Neural cell (in vitro differentiated cells): ENCODE results near the gene DCAF11. TPM values are rescaled to one million over a fixed set of nuclear protein-coding genes. Genes with fewer than 3 reads are reported as not detected.

ENCODE experiments used
- H2AFZ ChIP-seq: fragments of 200-600, 300-800 bp; sonication (generic), shearing (Covaris generic); 2 replicates; pipeline ENCODE4 v1.6.0; 2014; ENCODE audit warnings: low read depth, mild to moderate bottlenecking, antibody characterized with exemption, low read length, moderate library complexity
- H3F3A ChIP-seq: fragments of 200-600 bp; shearing (Covaris generic); 2 replicates; pipeline ENCODE4 v1.6.1; 2016; ENCODE audit warnings: mild to moderate bottlenecking, moderate library complexity, mixed read lengths, antibody characterized with exemption, low read length; ENCODE audit not compliant: insufficient read depth, poor library complexity, severe bottlenecking
- H3K27ac ChIP-seq: fragments of 200-600, 300-800 bp; sonication (generic), shearing (Covaris generic); 2 replicates; pipeline ENCODE4 v1.5.1; 2014; ENCODE audit warnings: mild to moderate bottlenecking, low read length, moderate library complexity
- H3K27me3 ChIP-seq: fragments of 300-800, 200-600 bp; sonication (generic), shearing (Covaris generic); 2 replicates; pipeline ENCODE4 v1.6.0; 2014; ENCODE audit warnings: mild to moderate bottlenecking, low read depth, low read length, moderate library complexity; ENCODE audit not compliant: insufficient read depth
- H3K36me3 ChIP-seq: fragments of 300-800, 200-600 bp; sonication (generic), shearing (Covaris generic); 2 replicates; pipeline ENCODE4 v1.5.1; 2014; ENCODE audit warnings: mild to moderate bottlenecking, antibody characterized with exemption, low read length, moderate library complexity; ENCODE audit not compliant: insufficient read depth
- H3K4me2 ChIP-seq: fragments of 300-800, 200-600 bp; sonication (generic), shearing (Covaris generic); 2 replicates; pipeline ENCODE4 v1.6.0; 2014; ENCODE audit warnings: mild to moderate bottlenecking, low read length
- H3K4me3 ChIP-seq: fragments of 300-800, 200-600 bp; sonication (generic), shearing (Covaris generic); 2 replicates; pipeline ENCODE4 v1.5.1; 2014; ENCODE audit warnings: mild to moderate bottlenecking, low read length, moderate library complexity
- H3K79me2 ChIP-seq: fragments of 200-600 bp; shearing (Covaris generic); replicated peaks from 2 replicates; pipeline ENCODE4 v1.6.0; 2014; ENCODE audit warnings: mild to moderate bottlenecking, low read length, moderate library complexity; ENCODE audit not compliant: insufficient read depth
- H3K9ac ChIP-seq: fragments of 300-800, 200-600 bp; sonication (generic), shearing (Covaris generic); 2 replicates; pipeline ENCODE4 v1.6.1; 2016; ENCODE audit warnings: mild to moderate bottlenecking, low read length, mixed read lengths
- H3K9me2 ChIP-seq: fragments of 200-600 bp; shearing (Covaris generic); 2 replicates; pipeline ENCODE4 v1.6.1; 2016; ENCODE audit warnings: mild to moderate bottlenecking, low read length, mixed read lengths; ENCODE audit not compliant: insufficient read depth
- H3K9me3 ChIP-seq: fragments of 200-600, 300-800 bp; sonication (generic), shearing (Covaris generic); 2 replicates; pipeline ENCODE4 v1.6.1; 2016; ENCODE audit warnings: mild to moderate bottlenecking, mixed run types, low read length, moderate library complexity, mixed read lengths
- H4K20me1 ChIP-seq: fragments of 200-600 bp; shearing (Covaris generic); 2 replicates; pipeline ENCODE4 v1.6.1; 2016; ENCODE audit warnings: mild to moderate bottlenecking, mixed run types; ENCODE audit not compliant: insufficient read depth
- CTCF ChIP-seq: fragments of 450-650 bp; IDR thresholded peaks from 2 replicates; pipeline ENCODE4 v1.5.1; 2014; ENCODE audit warnings: antibody characterized with exemption, mild to moderate bottlenecking, moderate library complexity; ENCODE audit not compliant: poor library complexity, severe bottlenecking
- EP300 ChIP-seq: fragments of 450-650 bp; conservative IDR thresholded peaks from 2 replicates; pipeline ENCODE4 v1.6.1; 2014; ENCODE audit warnings: antibody characterized with exemption, mild to moderate bottlenecking, moderate library complexity; ENCODE audit not compliant: poor library complexity, severe bottlenecking
- EZH2 ChIP-seq: fragments of 200-600, 300-800 bp; shearing (Covaris generic), sonication (generic); IDR thresholded peaks from 2 replicates; pipeline ENCODE4 v1.6.1; 2014; ENCODE audit warnings: antibody characterized with exemption, low read length, borderline replicate concordance, mild to moderate bottlenecking; ENCODE audit not compliant: insufficient read depth, poor library complexity, severe bottlenecking
- MXI1 ChIP-seq: fragments of 450-650 bp; conservative IDR thresholded peaks from 2 replicates; pipeline ENCODE4 v1.6.1; 2014; ENCODE audit warnings: antibody characterized with exemption, mild to moderate bottlenecking; ENCODE audit not compliant: poor library complexity, severe bottlenecking
- POLR2AphosphoS5 ChIP-seq: IDR thresholded peaks from 2 replicates; pipeline ENCODE4 v1.6.1; 2012
- RAD21 ChIP-seq: fragments of 450-650 bp; conservative IDR thresholded peaks from 2 replicates; pipeline ENCODE4 v1.6.1; 2014; ENCODE audit warnings: antibody characterized with exemption, mild to moderate bottlenecking, moderate library complexity
- REST ChIP-seq: IDR thresholded peaks from 2 replicates; pipeline ENCODE4 v1.6.1; 2012; ENCODE audit warnings: borderline replicate concordance
- SMC3 ChIP-seq: fragments of 450-650 bp; conservative IDR thresholded peaks from 2 replicates; pipeline ENCODE4 v1.6.1; 2014; ENCODE audit warnings: antibody characterized with exemption, mild to moderate bottlenecking, moderate library complexity; ENCODE audit not compliant: poor library complexity
- TAF1 ChIP-seq: IDR thresholded peaks from 2 replicates; pipeline ENCODE4 v1.6.1; 2012; ENCODE audit warnings: low read depth
- polyA plus RNA-seq: library from polyadenylated mRNA; depleted of rRNA; stranded (reverse); fragments of >200 nt; gene quantifications from 2 replicates; pipeline ENCODE4 v1.2.3, GENCODE V29; 2014

The DCAF11 gene
- polyA plus RNA-seq, 1 donor from 2014 or later, result 74.5 TPM

GRCh38 chr14:24129410-24129998 lies 14.9 kb downstream of the DCAF11 start:
- TF ChIP-seq RAD21 (no peak), SMC3 (no peak), REST (no peak), EZH2 (no peak), POLR2AphosphoS5 (no peak), EP300 (no peak), MXI1 (no peak), TAF1 (no peak), CTCF (no peak)

GRCh38 chr14:24130380-24130716 lies 15.8 kb downstream of the DCAF11 start, which contains the start of gene FITM1:
Gene FITM1, plus strand, starts transcription at chr14:24130659. Its CDS starts 905 bp downstream, at chr14:24131564.
- no peaks in the 10 kb centered on the region for H3K79me2 ChIP-seq
- no peak within 1 kb of the TSS for H3K9ac ChIP-seq
- H2AFZ ChIP-seq, result no peak within 1 kb of the TSS
- H3K9me3 ChIP-seq, result no peaks in the 10 kb centered on the region
- no peaks in the 10 kb centered on the region for H3K36me3 ChIP-seq
- no peaks in the 10 kb centered on the region for H4K20me1 ChIP-seq
- TF ChIP-seq EZH2, result no peak
- no peak for TF ChIP-seq RAD21
- TF ChIP-seq TAF1, result no peak
- TF ChIP-seq POLR2AphosphoS5, result no peak
- TF ChIP-seq SMC3, result no peak
- no peak for TF ChIP-seq MXI1
- no peak for TF ChIP-seq REST
- TF ChIP-seq EP300, result no peak
- TF ChIP-seq CTCF, result no peak
- no peak within 1 kb of the TSS for H3K27ac ChIP-seq
- H3K4me2 ChIP-seq, result no peak within 1 kb of the TSS
- H3F3A ChIP-seq, result no peaks in the 10 kb centered on the region
- H3K4me3 ChIP-seq, result no peak within 1 kb of the TSS
- no peaks in the 10 kb centered on the region for H3K27me3 ChIP-seq
- no peaks in the 10 kb centered on the region for H3K9me2 ChIP-seq

More at GRCh38 chr14:24129410-24129998, 14.9 kb downstream of the DCAF11 start:
- Histone ChIP-seq H3K36me3 (no peaks in the 10 kb centered on the region), H3K9ac (no peak overlapping the region), H3F3A (no peaks in the 10 kb centered on the region), H3K4me3 (no peak overlapping the region), H3K9me3 (no peaks in the 10 kb centered on the region), H4K20me1 (no peaks in the 10 kb centered on the region), H3K79me2 (no peaks in the 10 kb centered on the region), H3K27me3 (no peaks in the 10 kb centered on the region), H3K4me2 (no peak overlapping the region), H3K27ac (no peak overlapping the region), H3K9me2 (no peaks in the 10 kb centered on the region), H2AFZ (no peak overlapping the region)
